Adrenal gland (tissue), 12 donors: ENCODE results near the gene TBX15. TPM values are rescaled to one million over a fixed set of nuclear protein-coding genes. Genes with fewer than 3 reads are reported as not detected.
"Not testable (repeated sequence)": the region's sequence is repeated elsewhere in the genome, so short reads cannot be mapped to it uniquely, and the experiment has no call there.

Source experiments
- DNase-seq, 7 donors: peaks; one replicate each; pipeline ENCODE4 v3.0.0-alpha.2; 2019 to 2020
- H3K27ac ChIP-seq, 5 donors: fragments of 200-600 bp; sonication (generic) in 4 of 5; 1 replicate in 3 of 5; 2 replicates in 2 of 5; pipeline versions ENCODE4 v1.5.1 to v1.8.0; 2016 to 2020; ENCODE audit warnings: mild to moderate bottlenecking in 1 of 5
- H3K27me3 ChIP-seq: fragments of 200-600 bp; 2 replicates; pipeline ENCODE4 v1.8.0; 2021
- H3K36me3 ChIP-seq, 2 donors: fragments of 200-600 bp; replicated peaks in 1 of 2; 1 replicate in 1 of 2; 2 replicates in 1 of 2; pipeline versions ENCODE4 v1.5.1 to v1.8.0; 2018 to 2022
- H3K4me1 ChIP-seq, 2 donors: fragments of 200-600 bp; replicated peaks in 1 of 2; 1 replicate in 1 of 2; 2 replicates in 1 of 2; pipeline versions ENCODE4 v1.5.1 to v1.8.0; 2018 to 2021
- H3K4me3 ChIP-seq, 4 donors: fragments of 200-600 bp; sonication (generic) in 3 of 4; one replicate each; pipeline ENCODE4 v1.5.1; 2016 to 2018
- H3K9me3 ChIP-seq, 3 donors: fragments of 200-600 bp; sonication (generic) in 1 of 3; replicated peaks in 1 of 3; 1 replicate in 2 of 3; 2 replicates in 1 of 3; pipeline versions ENCODE4 v1.5.1 to v1.8.0; 2016 to 2021
- CTCF ChIP-seq, 6 experiments: fragments of 450-650 bp in 4 of 6; fragments of 200-600 bp in 2 of 6; sonication (generic) in 1 of 6; IDR thresholded peaks; 1 replicate in 5 of 6; 2 replicates in 1 of 6; pipeline versions ENCODE4 v1.5.1 to v1.8.0; 2016 to 2021; ENCODE audit warnings: antibody characterized with exemption in 6 of 6, mild to moderate bottlenecking in 2 of 6, moderate library complexity in 1 of 6
- POLR2A ChIP-seq, 2 donors: fragments of 450-650 bp; IDR thresholded peaks; one replicate each; pipeline ENCODE4 v1.6.1; 2017; ENCODE audit warnings: antibody characterized with exemption in 2 of 2, mild to moderate bottlenecking in 2 of 2, moderate library complexity in 1 of 2
- WGBS, 4 donors: extraction: QIAGEN DNeasy Blood & Tissue Kit in 2 of 4; methylation state at CpG; one replicate each; pipeline versions ENCODE4 v1.1.5 to v1.1.7; 2013 to 2017; 5-methylcytosine and 5-hydroxymethylcytosine counted together
- intact Hi-C, 2 donors: fragments of 100-400 bp; cut with DNase I; formaldehyde crosslinking; loops; one replicate each; pipeline versions ENCODE4 v1.14.1 to v1.15.0; 2022 to 2023
- polyA plus RNA-seq, 3 donors: library from polyadenylated mRNA; stranded (reverse); fragments of 200-250 nt in 2 of 3; fragments of 350-450 nt in 1 of 3; fragmentation: Illumina TruSeq in 1 of 3; extraction: RNeasy Lipid Tissue Mini Kit (QIAGEN cat#74804) in 1 of 3; gene quantifications; one replicate each; pipeline ENCODE4 v1.2.3, GENCODE V29; 2013 to 2014
- total RNA-seq, 9 donors: library from RNA; depleted of rRNA in 4 of 9; stranded (reverse); fragments of >200 nt in 4 of 9; fragments of 120-200 nt in 1 of 9; fragmentation: NEBNext Ultra II Directional in 1 of 9; extraction: Animal tissue kit (Norgen Biotek cat#: 25700) in 1 of 9; gene quantifications; one replicate each; pipeline versions ENCODE4 v1.1.0 to v1.2.4, GENCODE V29; 2013 to 2023
- donor health status: healthy with polysubstance abuse.
- donor health status: Bipolar disorder and iron deficiency.
- donor health status: DM: yes; HTN: yes; CAD: no.
- donor health status: DM: no; HTN: no; CAD: no.
- donor health status: DM: no; HTN: no; CAD: no.
- donor health status: DM: yes; HTN: yes; CAD: no.

The TBX15 gene
- total and polyA plus RNA-seq, 12 donors: 0.06 to 0.48 (median 0.15) TPM; not detected in 2

DNA sequence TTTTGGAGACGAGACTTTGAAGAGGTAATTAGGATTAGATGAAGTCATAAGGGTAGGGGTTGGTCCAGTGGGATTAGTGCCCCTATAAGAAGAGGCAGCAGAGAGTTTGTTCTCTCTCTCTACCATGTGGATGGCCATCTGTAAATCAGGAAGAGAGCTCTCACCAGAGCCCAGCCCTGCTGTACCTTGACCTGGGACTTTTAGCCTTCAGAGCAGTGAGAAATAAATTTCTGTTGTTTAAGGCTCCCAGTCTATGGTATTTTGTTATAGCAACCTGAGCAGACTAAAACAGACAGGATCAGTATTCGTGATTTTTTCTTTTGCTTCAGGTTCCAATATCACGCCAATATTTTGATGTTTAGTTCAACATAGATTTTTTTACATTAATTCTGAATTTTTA lies 30.0 kb downstream of the TBX15 start:
- Histone ChIP-seq H3K36me3 (no peaks in the 10 kb centered on the region), H3K9me3 (no peaks in the 10 kb centered on the region), H3K27me3 (no peaks in the 10 kb centered on the region), H3K27ac (no peak overlapping the region), H3K4me3 (no peak overlapping the region), H3K4me1 (no peaks in the 10 kb centered on the region)
- no peak for DNase-seq
- WGBS, 4 donors: 47 to 87% (median 62%) methylated on average over 3 of the region's 3 CpGs
- TF ChIP-seq CTCF (IDR thresholded peaks at IDR 0.05) (no peak), POLR2A (IDR thresholded peaks at IDR 0.05) (no peak)
- intact Hi-C loops: no loop called here

DNA sequence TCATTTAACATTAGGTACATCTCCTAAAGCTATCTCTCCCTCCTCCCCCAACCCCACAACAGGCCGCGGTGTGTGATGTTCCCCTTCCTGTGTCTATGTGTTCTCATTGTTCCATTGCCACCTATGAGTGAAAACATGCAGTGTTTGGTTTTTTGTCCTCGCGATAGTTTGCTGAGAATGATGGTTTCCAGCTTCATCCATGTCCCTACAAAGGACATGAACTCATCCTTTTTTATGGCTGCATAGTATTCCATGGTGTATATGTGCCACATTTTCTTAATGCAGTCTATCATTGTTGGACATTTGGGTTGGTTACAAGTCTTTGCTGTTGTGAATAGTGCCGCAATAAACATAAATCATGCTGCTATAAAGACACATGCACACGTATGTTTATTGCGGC lies 30.6 kb downstream of the TBX15 start:
- intact Hi-C loops, DNase-seq: not testable (repeated sequence)
- WGBS, 4 donors: 90 to 92% (median 91%) methylated on average over 7 of the region's 7 CpGs

DNA sequence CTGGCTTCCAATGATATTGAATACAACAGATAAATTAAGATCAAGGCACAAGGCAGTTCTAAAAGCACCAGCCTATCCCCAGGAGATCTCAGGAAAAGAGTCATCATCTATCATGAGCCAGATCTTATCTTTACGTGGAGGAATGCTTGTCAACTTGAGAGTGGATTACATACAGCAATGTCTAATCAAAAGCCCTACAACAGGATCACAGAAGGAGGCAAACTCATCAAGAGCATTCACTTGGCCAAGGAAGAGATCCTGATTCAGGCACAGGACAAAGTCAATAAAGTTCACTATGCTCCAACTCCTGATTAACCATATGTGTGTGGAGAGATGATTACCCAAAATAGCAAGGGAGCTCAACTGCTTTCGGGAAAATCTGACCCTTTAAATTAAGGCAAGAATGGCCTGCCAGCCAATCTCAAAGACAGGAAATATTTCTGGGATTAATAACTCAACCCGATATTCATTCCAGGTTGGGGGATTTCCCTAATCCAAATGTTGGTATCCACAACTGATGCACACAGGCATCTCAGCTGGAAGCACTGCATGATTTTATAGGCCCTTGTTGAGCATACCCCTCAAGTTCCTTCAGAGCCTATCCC lies 33.7 kb downstream of the TBX15 start:
- 63 to 74% (median 69%) methylated on average over 3 of the region's 3 CpGs for WGBS, 4 donors
- H3K4me3 ChIP-seq: no peak overlapping the region
- intact Hi-C loops: no loop called here
- no peaks in the 10 kb centered on the region for H3K9me3 ChIP-seq
- no peaks in the 10 kb centered on the region for H3K4me1 ChIP-seq
- H3K27me3 ChIP-seq: no peaks in the 10 kb centered on the region
- no peak overlapping the region for H3K27ac ChIP-seq
- no peak for DNase-seq
- no peaks in the 10 kb centered on the region for H3K36me3 ChIP-seq
- TF ChIP-seq POLR2A (IDR thresholded peaks at IDR 0.05) (no peak), CTCF (IDR thresholded peaks at IDR 0.05) (no peak)

More for the DNA sequence above, 30.6 kb downstream of the TBX15 start:
- H3K9me3 ChIP-seq, H3K4me1 ChIP-seq, H3K27me3 ChIP-seq, H3K4me3 ChIP-seq, H3K36me3 ChIP-seq, H3K27ac ChIP-seq: not testable (repeated sequence)

DNA sequence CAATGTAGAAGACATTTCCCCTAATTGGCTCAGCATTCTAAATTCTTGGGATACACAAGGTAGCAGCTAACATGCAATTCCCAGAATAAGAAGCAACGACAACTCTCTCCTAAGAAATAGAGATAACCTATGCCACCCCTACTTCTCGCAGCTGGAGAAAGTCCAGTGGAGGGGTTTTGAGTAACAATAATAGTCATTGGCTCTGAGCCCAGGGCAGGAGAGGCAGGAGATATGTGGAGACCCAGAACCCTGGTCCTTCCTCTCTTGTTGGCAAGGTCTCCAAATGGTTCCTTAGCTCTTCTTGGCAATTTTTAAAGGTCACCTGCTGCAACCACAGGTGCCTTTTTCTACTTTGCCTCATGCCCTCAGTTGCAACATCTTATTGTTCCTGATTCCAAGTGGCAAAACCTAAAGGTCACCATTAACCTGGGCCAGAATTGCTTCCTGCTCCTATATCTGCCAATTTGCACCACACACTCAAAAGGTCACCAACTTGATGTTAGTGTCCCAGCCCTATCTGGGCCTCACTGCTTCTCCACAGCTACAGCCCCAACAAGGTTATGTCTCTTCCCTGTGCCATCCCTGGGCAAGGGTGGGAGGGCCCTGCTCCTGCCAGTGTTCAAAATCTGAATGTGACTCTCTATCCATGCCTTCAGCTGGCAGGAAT lies 36.7 kb downstream of the TBX15 start:
- no peak overlapping the region for H3K27ac ChIP-seq
- H3K9me3 ChIP-seq: no peaks in the 10 kb centered on the region
- no peak overlapping the region for H3K4me3 ChIP-seq
- 49 to 74% (median 65%) methylated on average over 2 of the region's 2 CpGs for WGBS, 4 donors
- no peak for DNase-seq
- H3K36me3 ChIP-seq: no peaks in the 10 kb centered on the region
- intact Hi-C loops: no loop called here
- H3K27me3 ChIP-seq: no peaks in the 10 kb centered on the region
- no peak for TF ChIP-seq POLR2A (IDR thresholded peaks at IDR 0.05)
- TF ChIP-seq CTCF (IDR thresholded peaks at IDR 0.05): no peak
- no peaks in the 10 kb centered on the region for H3K4me1 ChIP-seq

GRCh38 chr1:118949315-118949714 lies 38.8 kb downstream of the TBX15 start:
- Histone ChIP-seq H3K4me1 (no peaks in the 10 kb centered on the region), H3K9me3 (no peaks in the 10 kb centered on the region), H3K27me3 (no peaks in the 10 kb centered on the region), H3K27ac (no peak overlapping the region), H3K36me3 (no peaks in the 10 kb centered on the region), H3K4me3 (no peak overlapping the region)
- TF ChIP-seq POLR2A (IDR thresholded peaks at IDR 0.05) (no peak), CTCF (IDR thresholded peaks at IDR 0.05) (no peak)
- 36 to 69% (median 56%) methylated on average over 2 of the region's 2 CpGs for WGBS, 4 donors
- DNase-seq: no peak
- intact Hi-C loops: no loop called here
